Choroid plexus epithelial cell (primary cell): ENCODE measurements around the gene ISLR.

Source experiments
- DNase-seq: peaks from one replicate; pipeline ENCODE4 v3.0.0-alpha.2; 2010; ENCODE audit warnings: low read depth
- H3K4me3 ChIP-seq: 2 replicates; pipeline ENCODE4 v1.5.1; 2011; ENCODE audit warnings: low read depth, mild to moderate bottlenecking, control low read depth, low read length, moderate library complexity
- CTCF ChIP-seq: conservative IDR thresholded peaks from 2 replicates; pipeline ENCODE4 v1.5.1; 2011; ENCODE audit warnings: low read depth, mild to moderate bottlenecking, control low read depth, inconsistent platforms, low read length, moderate library complexity

ISLR gene

GRCh38 chr15:74138642-74139041 is 34.9 kb upstream of the ISLR start:
- no peak overlapping the region for H3K4me3 ChIP-seq
- no peak for TF ChIP-seq CTCF
- no peak for DNase-seq

- TF ChIP-seq CTCF, result no peak
- H3K4me3 ChIP-seq, result no peak overlapping the region
- DNase-seq, result peak; percentile 65
These were observed 31.9 kb upstream of the ISLR start for GRCh38 chr15:74141591-74141990.

- peak; percentile 18 for TF ChIP-seq CTCF
- DNase-seq, result no peak
- H3K4me3 ChIP-seq, result no peak overlapping the region
These were observed 29.2 kb upstream of the ISLR start for GRCh38 chr15:74144153-74144775.

- H3K4me3 ChIP-seq, result no peak overlapping the region
- no peak for TF ChIP-seq CTCF
- no peak for DNase-seq
These were observed 27.2 kb upstream of the ISLR start for GRCh38 chr15:74146277-74146800.

GRCh38 chr15:74147051-74147450 is 26.5 kb upstream of the ISLR start:
- no peak for DNase-seq
- no peak for TF ChIP-seq CTCF
- H3K4me3 ChIP-seq, result no peak overlapping the region

GRCh38 chr15:74155766-74156417 is 17.6 kb upstream of the ISLR start:
- DNase-seq, result no peak
- TF ChIP-seq CTCF, result no peak
- H3K4me3 ChIP-seq, result no peak overlapping the region
